Activated CD8-positive, alpha-beta memory T cell treated with anti-CD3 and anti-CD28 coated beads, Interleukin-2, amount 10 ng/mL, durations not matched to agents 7 days and 5 days (primary cell): ENCODE data around the gene LRRC75A. TPM values are rescaled to one million over a fixed set of nuclear protein-coding genes. Genes with fewer than 3 reads are reported as not detected.
"Not testable (repeated sequence)": the region's sequence is repeated elsewhere in the genome, so short reads cannot be mapped to it uniquely, and the experiment has no call there.

Source experiments
- ATAC-seq: fragments of 150-1000 bp; cut with Tn5 transposase; one replicate; pipeline ENCODE4 v1.10.0; 2021; ENCODE audit warnings: moderate library complexity
- CTCF ChIA-PET: fragments of 350-600 bp; sonication (Branson Sonifier 250); formaldehyde crosslinking; loops from one replicate; lab custom pipeline; 2021; ENCODE audit warnings: antibody characterized with exemption; lab: Charles Lee
- DNase-seq: peaks from one replicate; pipeline ENCODE4 v3.0.0-alpha.2; 2020
- H3K27ac Mint-ChIP-seq: one replicate; pipeline ENCODE4 v1.8.0; 2021; ENCODE audit warnings: mild to moderate bottlenecking, mixed read lengths
- H3K27me3 Mint-ChIP-seq: one replicate; pipeline ENCODE4 v1.8.0; 2021; ENCODE audit warnings: mixed read lengths
- H3K36me3 Mint-ChIP-seq: one replicate; pipeline ENCODE4 v1.8.0; 2021; ENCODE audit warnings: mild to moderate bottlenecking, mixed read lengths
- H3K4me1 Mint-ChIP-seq: one replicate; pipeline ENCODE4 v1.8.0; 2021; ENCODE audit warnings: mixed read lengths
- H3K4me3 Mint-ChIP-seq: one replicate; pipeline ENCODE4 v1.8.0; 2021; ENCODE audit warnings: mild to moderate bottlenecking, moderate library complexity, mixed read lengths
- H3K9me3 Mint-ChIP-seq: one replicate; pipeline ENCODE4 v1.8.0; 2022; ENCODE audit warnings: low read depth, mixed read lengths
- total RNA-seq, 2 experiments: library from RNA; stranded (reverse); gene quantifications; one replicate each; pipeline ENCODE4 v1.2.3, GENCODE V29; 2021

The LRRC75A gene
- total RNA-seq, 2 experiments from 2014 or later, result 3.0 to 4.6 TPM

DNA sequence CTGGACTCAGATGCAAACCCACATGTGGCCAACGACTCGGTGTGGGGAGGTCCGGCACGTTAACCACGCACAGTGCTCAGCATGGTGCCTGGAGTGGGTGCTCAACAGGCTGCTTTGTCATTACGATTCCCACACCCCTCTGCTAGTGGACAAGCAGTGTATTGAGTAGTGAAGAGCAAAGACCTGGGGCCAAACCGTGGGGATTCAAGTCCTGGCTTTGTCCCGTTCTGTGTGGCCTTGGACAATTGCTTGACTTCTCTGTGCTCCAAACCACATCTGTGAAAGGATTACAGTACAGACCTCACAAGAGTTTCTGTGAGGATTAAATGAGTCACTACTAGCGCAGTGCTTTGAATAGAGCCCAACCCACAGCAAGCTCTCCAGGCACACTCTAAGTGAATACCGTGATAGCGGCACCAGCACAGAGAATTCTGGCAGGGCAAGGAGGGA, 42.8 kb downstream of the LRRC75A start:
- DNase-seq (no peak), ATAC-seq (no peak)
- CTCF ChIA-PET, result interaction anchor here (0.8 to 1.9 kb wide), 2 partner anchors 72 to 135 kb away, joined by 3 to 6 read pairs; no protein-coding TSS in a partner anchor
- peaks cover 26% of the 10 kb centered on the region for H3K4me1 Mint-ChIP-seq
- no peaks in the 10 kb centered on the region for H3K27me3 Mint-ChIP-seq
- no peak overlapping the region for H3K4me3 Mint-ChIP-seq
- H3K36me3 Mint-ChIP-seq, result peaks cover 24% of the 10 kb centered on the region
- no peak overlapping the region for H3K27ac Mint-ChIP-seq
- no peaks in the 10 kb centered on the region for H3K9me3 Mint-ChIP-seq

DNA sequence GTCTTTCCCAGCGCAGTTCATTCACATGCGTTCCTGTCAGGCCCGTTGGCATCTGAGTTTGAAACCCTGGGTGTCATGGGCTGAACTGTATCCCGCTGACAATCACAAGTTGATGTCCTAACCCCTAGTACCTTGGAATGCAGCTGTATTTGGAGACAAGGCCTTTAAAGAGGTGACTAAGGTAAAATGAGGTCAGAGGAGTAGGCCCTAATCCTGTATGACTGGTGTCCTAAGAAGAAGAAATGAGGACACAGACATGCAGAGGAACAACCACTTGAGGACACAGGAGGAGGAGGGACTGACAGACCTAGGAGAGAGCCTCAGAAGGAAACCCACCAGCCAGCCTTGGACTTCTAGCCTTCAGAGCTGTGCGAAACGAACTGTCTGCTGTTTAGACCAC, 43.5 kb downstream of the LRRC75A start:
- H3K4me1 Mint-ChIP-seq, result peaks cover 30% of the 10 kb centered on the region
- CTCF ChIA-PET, result interaction anchor here (0.8 to 1.9 kb wide), 3 partner anchors 64 to 136 kb away, joined by 3 to 6 read pairs (median 3); no protein-coding TSS in a partner anchor
- DNase-seq, result no peak
- peaks cover 28% of the 10 kb centered on the region for H3K36me3 Mint-ChIP-seq
- H3K27ac Mint-ChIP-seq, result no peak overlapping the region
- no peaks in the 10 kb centered on the region for H3K9me3 Mint-ChIP-seq
- no peaks in the 10 kb centered on the region for H3K27me3 Mint-ChIP-seq
- ATAC-seq, result no peak
- no peak overlapping the region for H3K4me3 Mint-ChIP-seq

DNA sequence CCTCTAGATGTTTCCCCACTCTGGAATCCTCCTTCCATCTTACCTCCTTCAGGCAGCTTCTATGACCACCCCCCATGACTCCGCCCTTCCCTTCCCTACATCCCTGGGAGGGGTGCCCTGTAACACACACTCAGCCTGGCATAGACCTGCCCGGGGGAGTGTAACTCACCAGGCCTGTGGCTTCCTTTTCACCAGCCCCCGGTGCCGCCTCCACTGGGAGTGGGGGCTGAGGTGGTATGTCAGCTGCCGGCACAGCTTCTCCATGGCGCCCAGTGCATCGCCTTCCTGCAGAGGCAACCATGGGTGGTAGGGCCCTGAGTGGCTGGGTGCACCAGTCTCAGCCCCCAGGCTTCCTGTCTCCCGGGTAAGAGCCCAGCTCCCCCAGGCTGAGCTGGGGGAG, 44.3 kb downstream of the LRRC75A start:
- H3K27me3 Mint-ChIP-seq, result no peaks in the 10 kb centered on the region
- peaks cover 35% of the 10 kb centered on the region for H3K36me3 Mint-ChIP-seq
- no peak for DNase-seq
- H3K9me3 Mint-ChIP-seq, result no peaks in the 10 kb centered on the region
- CTCF ChIA-PET, result interaction anchor here (1.9 kb wide), 1 partner anchor 74 kb away, joined by 6 read pairs; no protein-coding TSS in a partner anchor
- no peak overlapping the region for H3K4me3 Mint-ChIP-seq
- ATAC-seq, result no peak
- peak overlapping the region; percentile 51 for H3K27ac Mint-ChIP-seq
- peaks cover 33% of the 10 kb centered on the region for H3K4me1 Mint-ChIP-seq

DNA sequence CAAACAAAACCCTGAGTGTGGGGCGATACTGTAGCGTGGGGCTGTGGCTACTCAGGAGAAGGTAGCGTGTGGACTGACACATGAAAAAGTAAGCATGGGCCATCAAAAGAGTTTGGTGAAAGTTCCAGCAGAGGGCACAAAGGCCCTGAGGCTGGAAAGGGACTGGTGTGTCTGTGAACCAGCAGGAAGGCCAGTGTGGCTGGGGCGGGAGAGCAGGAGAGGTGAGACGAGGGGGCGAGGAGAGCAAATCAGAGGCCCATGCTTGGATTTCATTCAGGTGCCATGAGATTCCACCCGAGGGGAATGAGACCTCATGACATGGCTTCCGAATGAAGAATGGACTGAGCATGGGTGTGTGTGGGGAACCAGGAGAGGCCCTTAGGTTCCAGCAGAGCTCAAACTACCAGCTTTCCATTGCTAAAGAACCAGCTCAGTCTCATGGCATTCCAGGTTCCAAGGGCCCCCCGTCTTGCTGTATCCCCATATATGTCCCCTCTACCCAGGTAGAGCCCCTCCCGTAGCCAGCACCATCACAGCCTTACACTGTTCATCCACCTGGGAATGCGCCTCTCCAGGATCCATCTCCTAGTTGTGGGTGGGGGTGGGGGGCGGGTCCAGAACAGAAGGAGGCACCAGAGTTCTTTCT, 45.5 kb downstream of the LRRC75A start:
- Mint-ChIP-seq H3K36me3 (peaks cover 46% of the 10 kb centered on the region), H3K4me3 (no peak overlapping the region)
- CTCF ChIA-PET, result no interaction called here

DNA sequence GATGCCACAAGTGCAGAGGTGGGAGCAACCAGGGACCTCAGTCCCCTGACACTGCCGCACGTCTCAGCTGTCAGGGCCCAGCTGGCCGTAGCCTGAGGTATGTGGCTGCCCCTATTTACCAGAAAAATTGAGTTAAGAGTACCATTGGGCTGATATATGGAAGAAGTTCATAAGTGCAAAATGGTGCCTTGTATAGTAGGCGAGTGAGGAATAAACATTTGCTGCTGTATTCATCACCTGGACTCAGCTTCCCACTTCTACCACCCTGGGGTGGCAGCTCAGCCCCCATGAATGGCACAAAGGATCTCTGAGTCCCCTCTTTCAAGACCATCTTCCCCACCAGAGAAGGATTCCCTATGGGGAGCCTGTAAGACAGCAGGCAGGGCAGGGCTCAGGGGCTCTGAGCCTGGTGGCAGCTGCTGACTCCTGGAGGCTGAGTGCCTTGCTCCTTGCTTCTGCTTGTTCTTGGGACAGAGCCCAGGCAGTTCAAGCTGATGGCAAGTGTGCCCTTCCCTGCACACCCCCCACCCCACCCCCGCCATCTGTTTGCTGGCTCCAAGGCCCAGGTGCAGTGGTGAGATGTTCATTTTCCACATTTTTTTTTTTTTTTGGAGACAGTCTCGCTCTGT, 47.6 kb downstream of the LRRC75A start:
- DNase-seq (no peak), ATAC-seq (no peak)
- Mint-ChIP-seq H3K4me3 (no peak overlapping the region), H3K9me3 (no peaks in the 10 kb centered on the region), H3K27me3 (no peaks in the 10 kb centered on the region), H3K36me3 (peaks cover 64% of the 10 kb centered on the region), H3K4me1 (peaks cover 59% of the 10 kb centered on the region), H3K27ac (peak overlapping the region; percentile 21)
- CTCF ChIA-PET, result interaction anchor here (8.1 kb wide), 1 partner anchor 9 kb away, joined by 55 read pairs; no protein-coding TSS in a partner anchor

More for the DNA sequence above, 45.5 kb downstream of the LRRC75A start:
- DNase-seq (no peak), ATAC-seq (no peak)
- Mint-ChIP-seq H3K9me3 (no peaks in the 10 kb centered on the region), H3K27me3 (no peaks in the 10 kb centered on the region), H3K27ac (no peak overlapping the region), H3K4me1 (peaks cover 45% of the 10 kb centered on the region)

DNA sequence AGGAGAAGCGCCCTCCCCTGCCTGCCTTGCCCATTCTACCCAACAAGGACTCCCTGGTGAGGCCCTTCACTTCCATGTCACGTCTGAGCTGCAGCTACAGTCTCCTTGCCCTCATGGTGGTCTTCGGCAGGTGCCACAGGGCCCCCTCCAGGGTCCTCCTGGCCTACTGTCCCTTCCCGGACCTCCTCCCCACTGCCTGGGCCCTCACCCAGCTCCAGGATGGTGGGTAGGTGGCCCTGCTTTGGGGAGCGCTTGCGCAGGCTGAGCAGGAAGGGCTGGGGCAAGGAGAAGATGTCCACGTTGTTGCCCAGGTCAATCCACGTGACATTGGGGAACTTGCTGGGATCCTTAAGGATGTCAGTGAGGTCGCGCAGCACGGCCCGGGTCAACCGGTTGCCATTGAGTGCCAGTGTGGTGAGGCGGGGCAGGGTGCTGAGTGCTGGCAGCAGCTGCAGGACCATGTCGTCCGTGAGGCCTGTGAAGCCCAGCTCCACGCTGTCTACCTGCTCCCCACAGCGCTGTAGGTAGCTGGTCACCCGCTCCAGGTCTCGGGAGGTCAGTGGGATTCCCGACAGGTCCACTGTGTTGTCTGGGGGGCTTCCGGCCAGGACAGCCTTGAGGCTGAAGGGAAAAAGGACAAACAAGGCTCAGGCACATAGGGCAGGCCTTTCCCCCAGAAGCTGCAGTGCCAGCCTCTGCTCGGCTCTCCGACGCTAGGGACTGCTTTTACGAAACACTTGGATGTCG, 48.3 kb downstream of the LRRC75A start:
- ATAC-seq (no peak), DNase-seq (no peak)
- peaks cover 64% of the 10 kb centered on the region for H3K36me3 Mint-ChIP-seq
- CTCF ChIA-PET, result interaction anchor here (3.0 to 8.1 kb wide), 2 partner anchors 9 to 78 kb away, joined by 14 to 55 read pairs; no protein-coding TSS in a partner anchor
- no peak overlapping the region for H3K4me3 Mint-ChIP-seq
- H3K27me3 Mint-ChIP-seq, result no peaks in the 10 kb centered on the region
- peaks cover 52% of the 10 kb centered on the region for H3K4me1 Mint-ChIP-seq
- H3K9me3 Mint-ChIP-seq, result no peaks in the 10 kb centered on the region
- no peak overlapping the region for H3K27ac Mint-ChIP-seq

DNA sequence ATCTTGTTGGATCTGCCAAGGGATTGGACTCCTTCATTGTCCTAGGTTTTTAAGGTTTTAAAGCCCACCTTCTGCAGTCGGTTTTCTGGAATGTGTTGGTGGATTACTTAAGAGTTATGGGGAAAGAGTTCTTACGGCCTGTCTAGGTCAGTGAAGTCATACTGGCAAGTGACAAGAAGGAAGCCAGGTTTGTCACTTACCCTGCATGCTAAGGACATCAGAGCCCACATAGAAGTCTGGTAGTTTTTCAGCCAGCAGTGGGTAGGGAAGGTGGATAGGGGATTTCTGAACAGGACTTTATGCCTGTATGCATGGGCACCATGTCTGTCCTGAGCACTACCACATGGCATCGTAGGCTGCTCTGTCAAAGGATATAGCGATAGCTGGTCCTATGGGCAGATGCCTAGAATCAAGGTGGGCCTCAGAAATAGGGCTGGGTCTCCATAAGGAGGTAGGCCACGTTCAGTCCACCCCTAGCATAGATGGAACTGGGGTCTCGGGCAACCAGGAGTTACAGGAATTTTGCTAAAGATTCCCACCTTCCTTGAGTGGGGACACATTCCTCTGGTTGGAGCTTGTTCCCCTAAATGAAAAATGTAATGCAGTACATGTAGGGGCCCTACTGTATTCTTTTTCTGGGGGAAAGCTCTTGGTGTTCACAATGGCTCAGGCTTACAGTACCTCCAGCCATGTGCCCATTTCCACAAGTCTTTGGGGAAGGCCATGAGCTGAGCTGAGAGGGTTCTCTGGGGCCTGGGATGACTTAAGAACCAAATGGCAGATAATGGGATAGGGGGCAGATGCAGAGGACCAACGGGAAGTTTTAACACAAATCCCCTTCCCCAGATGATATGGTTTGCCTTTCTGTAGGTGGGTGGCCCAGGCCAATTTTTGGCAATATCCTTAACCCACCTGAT, 49.1 kb downstream of the LRRC75A start:
- Mint-ChIP-seq H3K36me3 (peaks cover 57% of the 10 kb centered on the region), H3K9me3 (no peaks in the 10 kb centered on the region), H3K4me3 (no peak overlapping the region), H3K4me1 (peaks cover 52% of the 10 kb centered on the region), H3K27ac (peak overlapping the region; percentile 98), H3K27me3 (no peaks in the 10 kb centered on the region)
- ATAC-seq (no peak), DNase-seq (no peak)
- CTCF ChIA-PET, result interaction anchor here (2.4 to 8.1 kb wide), 4 partner anchors 10 to 79 kb away, joined by 13 to 55 read pairs (median 15); partner anchors contain the start of gene TRPV2

DNA sequence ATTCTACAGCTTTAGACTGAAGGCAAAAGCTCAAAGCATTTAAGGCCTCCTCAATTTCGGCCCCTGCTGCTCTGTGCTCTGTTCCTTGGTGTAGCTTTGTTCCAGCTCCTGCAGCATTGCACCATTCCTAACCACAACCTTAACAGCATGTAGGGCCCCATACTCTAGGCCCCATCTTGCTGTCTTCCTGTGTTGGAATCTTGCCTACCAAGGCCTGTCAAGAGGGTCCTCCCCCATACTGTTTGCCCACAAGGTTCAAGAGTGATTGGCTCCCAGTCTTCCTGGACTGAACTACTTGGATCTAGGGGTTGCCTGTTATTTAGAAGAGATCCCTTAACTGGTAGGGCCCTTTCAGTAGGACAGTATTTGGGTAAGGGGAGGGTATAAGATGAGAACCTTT, 49.9 kb downstream of the LRRC75A start:
- CTCF ChIA-PET, result interaction anchor here (1.0 to 8.1 kb wide), 5 partner anchors 11 to 79 kb away, joined by 3 to 55 read pairs (median 14); partner anchors contain the start of gene TRPV2
- peak overlapping the region; percentile 98 for H3K27ac Mint-ChIP-seq
- ATAC-seq (no peak), DNase-seq (no peak)
- H3K27me3 Mint-ChIP-seq, result no peaks in the 10 kb centered on the region
- peak overlapping the region; percentile 98 for H3K4me3 Mint-ChIP-seq
- no peaks in the 10 kb centered on the region for H3K9me3 Mint-ChIP-seq
- H3K4me1 Mint-ChIP-seq, result peaks cover 49% of the 10 kb centered on the region
- peaks cover 57% of the 10 kb centered on the region for H3K36me3 Mint-ChIP-seq

DNA sequence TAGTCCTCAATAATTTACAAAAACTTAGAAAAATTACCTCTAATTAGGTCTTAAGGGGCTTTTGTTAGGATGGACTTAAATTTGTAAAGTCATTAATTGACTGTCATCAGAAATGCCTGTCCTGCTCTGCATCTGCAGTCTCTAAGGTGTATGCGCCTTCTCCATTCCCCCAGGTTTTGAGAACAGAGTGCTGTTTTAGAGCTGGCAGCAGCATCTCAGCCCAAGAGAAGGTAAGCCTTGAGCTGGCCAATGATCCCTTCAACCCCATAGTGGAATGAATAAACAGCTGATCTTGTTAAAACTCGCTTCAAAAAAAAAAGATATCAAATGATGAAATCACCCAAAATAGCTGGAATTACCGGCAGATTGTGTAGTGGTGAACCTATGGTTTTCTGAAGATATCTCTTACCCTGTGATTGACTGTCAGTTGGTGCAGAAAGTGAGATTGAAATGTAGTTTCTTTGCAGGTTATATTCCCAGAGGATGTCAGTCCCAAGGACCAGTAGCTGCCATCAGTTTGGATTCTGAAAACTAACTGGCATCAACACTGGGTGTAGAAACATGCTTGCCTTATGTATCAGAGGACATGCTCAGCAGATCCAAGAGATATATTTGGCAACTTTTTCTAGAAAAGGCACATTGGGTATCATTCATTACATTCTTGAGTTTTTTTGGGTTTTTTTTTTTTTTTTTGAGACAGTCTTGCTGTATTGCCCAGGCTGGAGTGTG, 50.9 kb downstream of the LRRC75A start:
- Mint-ChIP-seq H3K27ac (peak overlapping the region; percentile 98), H3K4me3 (peak overlapping the region; percentile 98), H3K36me3 (peaks cover 54% of the 10 kb centered on the region), H3K4me1 (peaks cover 46% of the 10 kb centered on the region), H3K9me3 (no peaks in the 10 kb centered on the region), H3K27me3 (no peaks in the 10 kb centered on the region)
- ATAC-seq (no peak), DNase-seq (no peak)
- CTCF ChIA-PET, result interaction anchor here (0.6 to 8.1 kb wide), 9 partner anchors 12 to 149 kb away, joined by 3 to 55 read pairs (median 4); partner anchors contain the start of gene TRPV2

DNA sequence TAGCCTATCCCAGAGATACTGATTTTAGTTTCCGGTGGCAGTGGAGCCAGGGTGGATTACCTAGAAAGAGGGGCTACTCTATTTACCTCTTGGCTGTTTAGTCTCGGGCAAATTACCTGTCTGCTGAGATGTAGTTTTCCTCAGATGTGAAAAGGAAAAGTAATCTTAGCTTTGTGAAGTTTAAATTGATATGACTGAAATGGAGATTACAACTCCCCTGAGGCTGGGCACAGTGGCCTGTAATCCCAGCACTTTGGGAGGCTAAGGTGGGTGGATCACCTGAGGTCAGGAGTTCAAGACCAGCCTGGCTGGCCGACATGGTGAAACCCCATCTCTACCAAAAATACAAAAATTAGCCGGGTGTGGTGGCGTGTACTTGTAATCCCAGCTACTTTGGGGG, 51.6 kb downstream of the LRRC75A start:
- not testable (repeated sequence) for ATAC-seq, DNase-seq, H3K27me3 Mint-ChIP-seq, H3K9me3 Mint-ChIP-seq
- Mint-ChIP-seq H3K4me3 (peak overlapping the region; percentile 98), H3K4me1 (peaks cover 48% of the 10 kb centered on the region), H3K36me3 (peaks cover 48% of the 10 kb centered on the region), H3K27ac (peak overlapping the region; percentile 98)
- CTCF ChIA-PET, result interaction anchor here (1.0 to 8.1 kb wide), 6 partner anchors 13 to 83 kb away, joined by 3 to 55 read pairs (median 9); partner anchors contain the start of genes TRPV2 and UBB

DNA sequence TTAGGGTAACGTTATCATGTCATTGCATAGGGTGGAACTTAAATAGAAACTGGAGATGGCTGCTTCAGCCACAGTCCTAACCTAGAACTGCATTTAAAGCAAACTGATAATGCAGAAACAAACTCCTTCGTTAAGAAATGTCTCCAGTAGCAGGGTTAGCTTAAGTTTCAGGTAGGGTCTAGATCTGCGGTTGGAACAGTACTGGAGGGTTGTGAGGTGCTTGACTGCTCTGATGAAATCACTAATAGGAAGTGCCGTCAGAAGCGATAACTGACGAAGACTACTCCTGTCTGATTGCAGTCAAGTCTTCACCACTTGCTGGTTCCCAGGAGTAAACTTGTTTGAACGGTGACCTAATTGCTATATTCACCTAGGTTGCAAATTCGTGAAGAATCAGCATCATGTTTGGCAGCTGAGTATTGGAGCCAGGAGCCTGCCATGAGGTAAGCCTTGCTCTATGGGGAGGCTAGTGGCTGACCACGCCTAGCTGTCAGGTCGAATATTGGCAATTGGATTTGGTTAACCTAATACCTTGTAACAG, 52.1 kb downstream of the LRRC75A start:
- Mint-ChIP-seq H3K4me1 (peaks cover 50% of the 10 kb centered on the region), H3K9me3 (no peaks in the 10 kb centered on the region), H3K36me3 (peaks cover 48% of the 10 kb centered on the region), H3K27me3 (no peaks in the 10 kb centered on the region), H3K27ac (peak overlapping the region; percentile 98), H3K4me3 (peak overlapping the region; percentile 98)
- ATAC-seq, result no peak
- DNase-seq, result peak; percentile 62
- CTCF ChIA-PET, result interaction anchor here (1.0 to 8.1 kb wide), 4 partner anchors 13 to 76 kb away, joined by 3 to 55 read pairs (median 14); partner anchors contain the start of genes TRPV2 and UBB
